ENCODE data around the gene CLEC10A. TPM values are rescaled to one million over a fixed set of nuclear protein-coding genes. Genes with fewer than 3 reads are reported as not detected.

The CLEC10A gene
- total RNA-seq, 2 donors from 2014 or later, result 0.55 to 5.7 TPM

DNA sequence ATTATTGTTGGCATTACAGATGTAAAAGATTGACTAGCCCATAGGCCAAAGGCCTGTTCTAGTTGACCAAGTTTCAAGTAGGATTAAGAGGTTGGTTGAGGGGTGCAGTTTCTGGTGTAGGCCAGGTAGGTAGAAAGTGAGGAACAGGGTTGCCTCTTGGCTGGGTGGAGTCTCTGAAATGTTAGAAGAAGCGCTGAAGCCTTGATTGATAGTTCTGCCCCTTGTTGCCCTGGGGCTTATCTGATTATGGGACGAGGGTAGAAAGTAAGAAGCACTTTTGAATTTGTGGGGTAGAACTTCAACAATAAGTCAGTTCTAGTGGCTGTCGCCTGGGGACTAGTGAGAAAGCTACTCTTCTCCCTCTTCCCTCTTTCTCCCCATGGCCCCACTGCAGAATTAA, 51.0 kb downstream of the CLEC10A start:
- H3K27me3 ChIP-seq (replicated peaks; ENCODE audit: insufficient read depth), result no peaks in the 10 kb centered on the region
- WGBS, result 75% methylated on average over 3 of the region's 3 CpGs
- H3K36me3 ChIP-seq, result no peaks in the 10 kb centered on the region
- no peak overlapping the region for H3K4me3 ChIP-seq
- no peaks in the 10 kb centered on the region for H3K9me3 ChIP-seq
- H3K27ac ChIP-seq, result peak overlapping the region in 1 of 2 donors; percentile 6
- no peak for DNase-seq (ENCODE audit: low spot score)
- no peaks in the 10 kb centered on the region for H3K4me1 ChIP-seq (replicated peaks)
- intact Hi-C loops (cut with DNase I), result no loop called here
- TF ChIP-seq, protein P1, sequence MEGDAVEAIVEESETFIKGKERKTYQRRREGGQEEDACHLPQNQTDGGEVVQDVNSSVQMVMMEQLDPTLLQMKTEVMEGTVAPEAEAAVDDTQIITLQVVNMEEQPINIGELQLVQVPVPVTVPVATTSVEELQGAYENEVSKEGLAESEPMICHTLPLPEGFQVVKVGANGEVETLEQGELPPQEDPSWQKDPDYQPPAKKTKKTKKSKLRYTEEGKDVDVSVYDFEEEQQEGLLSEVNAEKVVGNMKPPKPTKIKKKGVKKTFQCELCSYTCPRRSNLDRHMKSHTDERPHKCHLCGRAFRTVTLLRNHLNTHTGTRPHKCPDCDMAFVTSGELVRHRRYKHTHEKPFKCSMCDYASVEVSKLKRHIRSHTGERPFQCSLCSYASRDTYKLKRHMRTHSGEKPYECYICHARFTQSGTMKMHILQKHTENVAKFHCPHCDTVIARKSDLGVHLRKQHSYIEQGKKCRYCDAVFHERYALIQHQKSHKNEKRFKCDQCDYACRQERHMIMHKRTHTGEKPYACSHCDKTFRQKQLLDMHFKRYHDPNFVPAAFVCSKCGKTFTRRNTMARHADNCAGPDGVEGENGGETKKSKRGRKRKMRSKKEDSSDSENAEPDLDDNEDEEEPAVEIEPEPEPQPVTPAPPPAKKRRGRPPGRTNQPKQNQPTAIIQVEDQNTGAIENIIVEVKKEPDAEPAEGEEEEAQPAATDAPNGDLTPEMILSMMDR (IDR thresholded peaks at IDR 0.05), result no peak
- TF ChIP-seq POLR2AphosphoS5 (IDR thresholded peaks at IDR 0.05), result no peak
- no peak for TF ChIP-seq POLR2A (IDR thresholded peaks at IDR 0.05)

DNA sequence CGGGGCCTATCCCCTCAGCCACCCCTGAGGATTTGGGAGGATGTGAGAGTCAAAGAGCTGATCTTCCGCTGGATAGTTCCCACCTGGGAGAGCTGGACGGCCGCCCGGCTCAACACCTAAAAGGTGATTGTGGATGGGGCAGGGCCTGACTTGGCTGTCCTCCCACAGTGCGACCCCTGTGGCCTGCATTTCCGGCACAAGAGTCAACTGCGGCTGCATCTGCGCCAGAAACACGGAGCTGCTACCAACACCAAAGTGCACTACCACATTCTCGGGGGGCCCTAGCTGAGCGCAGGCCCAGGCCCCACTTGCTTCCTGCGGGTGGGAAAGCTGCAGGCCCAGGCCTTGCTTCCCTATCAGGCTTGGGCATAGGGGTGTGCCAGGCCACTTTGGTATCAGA, 52.7 kb downstream of the CLEC10A start:
- no peaks in the 10 kb centered on the region for H3K4me1 ChIP-seq (replicated peaks)
- no peak overlapping the region for H3K27ac ChIP-seq
- DNase-seq (ENCODE audit: low spot score), result no peak
- no peaks in the 10 kb centered on the region for H3K36me3 ChIP-seq
- no peak overlapping the region for H3K4me3 ChIP-seq
- peaks cover 3% of the 10 kb centered on the region for H3K27me3 ChIP-seq (replicated peaks; ENCODE audit: insufficient read depth)
- 62% methylated on average over 13 of the region's 13 CpGs for WGBS
- no peak for TF ChIP-seq POLR2A (IDR thresholded peaks at IDR 0.05)
- TF ChIP-seq, protein P1 (IDR thresholded peaks at IDR 0.05), result no peak
- intact Hi-C loops (cut with DNase I), result no loop called here
- H3K9me3 ChIP-seq, result no peaks in the 10 kb centered on the region

GRCh38 chr17:7026471-7027115, 53.5 kb downstream of the CLEC10A start:
- 86% methylated on average over 29 of the region's 29 CpGs for WGBS
- Histone ChIP-seq H3K4me1 (replicated peaks) (no peaks in the 10 kb centered on the region), H3K9me3 (no peaks in the 10 kb centered on the region), H3K27ac (no peak overlapping the region), H3K27me3 (replicated peaks; ENCODE audit: insufficient read depth) (peaks cover 3% of the 10 kb centered on the region), H3K4me3 (no peak overlapping the region), H3K36me3 (no peaks in the 10 kb centered on the region)
- TF ChIP-seq POLR2AphosphoS5 (IDR thresholded peaks at IDR 0.05), result no peak
- TF ChIP-seq, protein P1 (IDR thresholded peaks at IDR 0.05), result no peak
- TF ChIP-seq POLR2A (IDR thresholded peaks at IDR 0.05), result no peak
- DNase-seq (ENCODE audit: low spot score), result no peak
- intact Hi-C loops (cut with DNase I), result no loop called here

DNA sequence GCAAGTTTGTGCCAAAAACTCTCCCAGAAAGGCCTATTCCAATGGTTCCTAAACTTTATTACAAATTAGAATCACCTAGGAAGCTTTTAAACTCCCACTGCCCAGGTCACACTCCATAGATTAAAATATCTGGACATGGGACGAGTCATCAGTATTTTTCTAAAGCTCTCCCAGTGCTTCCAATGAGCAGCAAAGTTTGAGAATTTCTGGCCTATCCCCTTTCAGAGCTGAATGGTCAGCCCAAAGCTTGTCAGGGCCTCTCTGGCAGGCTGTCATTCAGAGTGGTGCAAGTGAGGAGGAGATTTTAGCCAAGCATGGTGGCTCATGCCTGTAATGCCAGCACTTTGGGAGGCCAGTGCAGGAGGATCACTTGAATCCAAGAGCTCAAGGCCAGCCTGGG, 54.8 kb downstream of the CLEC10A start:
- Histone ChIP-seq H3K4me3 (no peak overlapping the region), H3K9me3 (no peaks in the 10 kb centered on the region), H3K36me3 (no peaks in the 10 kb centered on the region), H3K4me1 (replicated peaks) (no peaks in the 10 kb centered on the region), H3K27me3 (replicated peaks; ENCODE audit: insufficient read depth) (peaks cover 3% of the 10 kb centered on the region), H3K27ac (no peak overlapping the region)
- intact Hi-C loops (cut with DNase I), result no loop called here
- no peak for DNase-seq (ENCODE audit: low spot score)
- WGBS, result 91% methylated on average over 1 of the region's 1 CpG
- TF ChIP-seq POLR2AphosphoS5 (IDR thresholded peaks at IDR 0.05) (no peak), POLR2A (IDR thresholded peaks at IDR 0.05) (no peak)
- TF ChIP-seq, protein P1 (IDR thresholded peaks at IDR 0.05), result no peak

Small RNA genes within 50 kb of the gene (small RNA-seq; reads per million reads assigned to genes)
- gene AC120057.1, result 0 reads per million in 2 donors

Other genes with a start within 250 kb of the CLEC10A start
- gene TEKT1, start 248.5 kb downstream of the CLEC10A start, total RNA-seq, result 1 to 10 TPM in 1 of 2 donors, not detected in 1; 1.4 TPM
- gene ALOX12, start 84.2 kb downstream of the CLEC10A start, total RNA-seq, result under 1 TPM; 0.27 to 0.62 TPM
- gene RNASEK, start 67.6 kb downstream of the CLEC10A start, total RNA-seq, result 100 to 1,000 TPM; 348 to 418 TPM
- 1 to 10 TPM in 1 of 2 donors, under 1 TPM in 1; 0.96 to 4.0 TPM for gene BCL6B, start 57.2 kb downstream of the CLEC10A start, total RNA-seq
- gene SLC16A13, start 44.2 kb downstream of the CLEC10A start, total RNA-seq, result 1 to 10 TPM; 1.7 to 1.8 TPM
- gene SLC16A11, start 36.2 kb downstream of the CLEC10A start, total RNA-seq, result 1 to 10 TPM; 1.8 to 2.3 TPM
- gene ASGR2, start 34.6 kb upstream of the CLEC10A start, total RNA-seq, result under 1 TPM in 1 of 2 donors, not detected in 1; 0.41 TPM
- gene ASGR1, start 99.1 kb upstream of the CLEC10A start, total RNA-seq, result 1 to 10 TPM in 1 of 2 donors, under 1 TPM in 1; 0.50 to 9.4 TPM
- gene DLG4, start 139.6 kb upstream of the CLEC10A start, total RNA-seq, result 10 to 100 TPM in 1 of 2 donors, 1 to 10 TPM in 1; 9.3 to 31.6 TPM
- 100 to 1,000 TPM; 589 to 593 TPM for gene ACADVL, start 139.7 kb upstream of the CLEC10A start, total RNA-seq
- gene DVL2, start 154.3 kb upstream of the CLEC10A start, total RNA-seq, result 100 to 1,000 TPM in 1 of 2 donors, 10 to 100 TPM in 1; 52.3 to 116 TPM
- gene PHF23, start 159.2 kb upstream of the CLEC10A start, total RNA-seq, result 10 to 100 TPM; 41.2 to 92.5 TPM
- gene GABARAP, start 162.2 kb upstream of the CLEC10A start, total RNA-seq, result 100 to 1,000 TPM; 493 to 527 TPM
- 100 to 1,000 TPM in 1 of 2 donors, 10 to 100 TPM in 1; 61.2 to 107 TPM for gene CTDNEP1, start 171.5 kb upstream of the CLEC10A start, total RNA-seq
- gene ELP5, start 172.0 kb upstream of the CLEC10A start, total RNA-seq, result 10 to 100 TPM; 50.1 to 65.2 TPM
- 10 to 100 TPM; 42.0 to 45.8 TPM for gene CLDN7, start 182.2 kb upstream of the CLEC10A start, total RNA-seq
- 10 to 100 TPM; 13.8 to 27.4 TPM for gene SLC2A4, start 201.5 kb upstream of the CLEC10A start, total RNA-seq
- gene YBX2, start 214.4 kb upstream of the CLEC10A start, total RNA-seq, result 10 to 100 TPM in 1 of 2 donors, under 1 TPM in 1; 0.64 to 49.1 TPM
- 100 to 1,000 TPM; 172 to 195 TPM for gene EIF5A, start 227.4 kb upstream of the CLEC10A start, total RNA-seq
- gene GPS2, start 235.1 kb upstream of the CLEC10A start, total RNA-seq, result 100 to 1,000 TPM in 1 of 2 donors, 10 to 100 TPM in 1; 88.4 to 140 TPM
- 10 to 100 TPM; 15.7 to 36.0 TPM for gene NEURL4, start 249.1 kb upstream of the CLEC10A start, total RNA-seq